22Rv1 (cell line): Measurements from ENCODE around the gene VIM.

Source experiments
- H3K27ac ChIP-seq: fragments of 450-650 bp; 2 replicates; pipeline ENCODE4 v1.5.1; 2017
- ZFX ChIP-seq: fragments of 450-650 bp; IDR thresholded peaks from 2 replicates; pipeline ENCODE4 v1.6.1; 2017; ENCODE audit warnings: antibody characterized with exemption, borderline replicate concordance
- TF ChIP-seq, protein P1 (sequence below): fragments of 450-650 bp; IDR thresholded peaks from 2 replicates; pipeline ENCODE4 v1.5.1; 2017; ENCODE audit warnings: mild to moderate bottlenecking

VIM gene

GRCh38 chr10:17239345-17240085 lies 11.5 kb downstream of the VIM start:
- TF ChIP-seq ZFX, result no peak
- TF ChIP-seq, protein P1, sequence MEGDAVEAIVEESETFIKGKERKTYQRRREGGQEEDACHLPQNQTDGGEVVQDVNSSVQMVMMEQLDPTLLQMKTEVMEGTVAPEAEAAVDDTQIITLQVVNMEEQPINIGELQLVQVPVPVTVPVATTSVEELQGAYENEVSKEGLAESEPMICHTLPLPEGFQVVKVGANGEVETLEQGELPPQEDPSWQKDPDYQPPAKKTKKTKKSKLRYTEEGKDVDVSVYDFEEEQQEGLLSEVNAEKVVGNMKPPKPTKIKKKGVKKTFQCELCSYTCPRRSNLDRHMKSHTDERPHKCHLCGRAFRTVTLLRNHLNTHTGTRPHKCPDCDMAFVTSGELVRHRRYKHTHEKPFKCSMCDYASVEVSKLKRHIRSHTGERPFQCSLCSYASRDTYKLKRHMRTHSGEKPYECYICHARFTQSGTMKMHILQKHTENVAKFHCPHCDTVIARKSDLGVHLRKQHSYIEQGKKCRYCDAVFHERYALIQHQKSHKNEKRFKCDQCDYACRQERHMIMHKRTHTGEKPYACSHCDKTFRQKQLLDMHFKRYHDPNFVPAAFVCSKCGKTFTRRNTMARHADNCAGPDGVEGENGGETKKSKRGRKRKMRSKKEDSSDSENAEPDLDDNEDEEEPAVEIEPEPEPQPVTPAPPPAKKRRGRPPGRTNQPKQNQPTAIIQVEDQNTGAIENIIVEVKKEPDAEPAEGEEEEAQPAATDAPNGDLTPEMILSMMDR, result no peak
- H3K27ac ChIP-seq, result no peak overlapping the region

GRCh38 chr10:17240096-17240495 lies 12.1 kb downstream of the VIM start:
- TF ChIP-seq ZFX, result no peak
- TF ChIP-seq, protein P1, result no peak
- H3K27ac ChIP-seq, result no peak overlapping the region

DNA sequence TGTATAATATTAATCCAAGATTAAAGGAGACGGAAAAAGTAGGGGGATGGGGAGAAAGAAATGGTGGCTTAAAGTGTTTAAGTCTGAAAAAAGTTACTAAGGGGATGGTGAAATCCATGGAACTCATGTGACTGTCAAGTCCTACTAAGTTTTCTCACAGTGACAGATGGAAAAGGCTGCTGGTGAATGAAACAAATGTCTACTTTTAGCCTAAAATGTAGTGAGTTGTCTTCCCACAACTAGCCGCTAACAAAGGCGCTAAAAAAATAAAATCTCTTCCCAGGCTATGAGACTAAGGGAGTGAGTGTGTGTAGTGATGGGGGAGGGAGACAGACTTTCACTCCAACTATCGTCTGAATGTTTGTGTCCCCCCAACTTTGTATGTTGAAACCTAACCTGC lies 12.6 kb downstream of the VIM start:
- no peak overlapping the region for H3K27ac ChIP-seq
- TF ChIP-seq, protein P1, result no peak
- TF ChIP-seq ZFX, result no peak

GRCh38 chr10:17241611-17242333 lies 13.7 kb downstream of the VIM start:
- H3K27ac ChIP-seq, result no peak overlapping the region
- TF ChIP-seq, protein P1, result no peak
- TF ChIP-seq ZFX, result no peak

- no peak for TF ChIP-seq ZFX
- TF ChIP-seq, protein P1, result no peak
- H3K27ac ChIP-seq, result no peak overlapping the region
Measured at GRCh38 chr10:17244700-17245365, 16.8 kb downstream of the VIM start.

DNA sequence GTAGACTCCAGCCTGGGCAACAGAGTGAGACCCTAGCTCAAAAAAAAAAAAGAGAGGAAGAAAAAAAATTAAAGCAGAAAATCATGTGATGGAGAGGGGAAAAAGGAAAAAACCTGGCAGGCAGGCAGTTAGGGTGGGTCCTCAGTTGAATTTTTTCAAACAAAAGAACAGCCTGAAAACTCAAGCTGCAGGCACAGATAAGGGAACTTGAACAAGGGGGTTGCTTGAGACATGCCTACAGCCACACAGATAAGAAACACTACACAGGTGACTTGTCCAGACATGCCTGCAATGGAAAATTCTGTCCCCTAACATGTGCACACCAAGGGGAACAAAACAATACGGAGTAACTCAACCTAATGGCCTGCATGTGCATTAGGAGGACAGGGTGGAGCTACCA lies 19.2 kb downstream of the VIM start:
- no peak overlapping the region for H3K27ac ChIP-seq
- TF ChIP-seq, protein P1, result no peak
- TF ChIP-seq ZFX, result no peak
